ENCODE results near the gene SLC8A1.

- TF ChIP-seq CTCF (conservative IDR thresholded peaks at IDR 0.05 in 1 of 2, IDR thresholded peaks at IDR 0.05 in 1 of 2; ENCODE audit: low read depth in 1 of 2, low read length in 2 of 2) (no peak), EZH2 (IDR thresholded peaks at IDR 0.05; ENCODE audit: low read length, missing control alignments) (no peak)
Observed at GRCh38 chr2:40372283-40372985, 79.5 kb downstream of the SLC8A1 start.
